Measurements from ENCODE around the gene PIGR. TPM values are rescaled to one million over a fixed set of nuclear protein-coding genes. Genes with fewer than 3 reads are reported as not detected.
"Not testable (repeated sequence)": the region's sequence is repeated elsewhere in the genome, so short reads cannot be mapped to it uniquely, and the experiment has no call there.

Gene PIGR
- total RNA-seq, 1 donor from 2014 or later, result 0.49 TPM

DNA sequence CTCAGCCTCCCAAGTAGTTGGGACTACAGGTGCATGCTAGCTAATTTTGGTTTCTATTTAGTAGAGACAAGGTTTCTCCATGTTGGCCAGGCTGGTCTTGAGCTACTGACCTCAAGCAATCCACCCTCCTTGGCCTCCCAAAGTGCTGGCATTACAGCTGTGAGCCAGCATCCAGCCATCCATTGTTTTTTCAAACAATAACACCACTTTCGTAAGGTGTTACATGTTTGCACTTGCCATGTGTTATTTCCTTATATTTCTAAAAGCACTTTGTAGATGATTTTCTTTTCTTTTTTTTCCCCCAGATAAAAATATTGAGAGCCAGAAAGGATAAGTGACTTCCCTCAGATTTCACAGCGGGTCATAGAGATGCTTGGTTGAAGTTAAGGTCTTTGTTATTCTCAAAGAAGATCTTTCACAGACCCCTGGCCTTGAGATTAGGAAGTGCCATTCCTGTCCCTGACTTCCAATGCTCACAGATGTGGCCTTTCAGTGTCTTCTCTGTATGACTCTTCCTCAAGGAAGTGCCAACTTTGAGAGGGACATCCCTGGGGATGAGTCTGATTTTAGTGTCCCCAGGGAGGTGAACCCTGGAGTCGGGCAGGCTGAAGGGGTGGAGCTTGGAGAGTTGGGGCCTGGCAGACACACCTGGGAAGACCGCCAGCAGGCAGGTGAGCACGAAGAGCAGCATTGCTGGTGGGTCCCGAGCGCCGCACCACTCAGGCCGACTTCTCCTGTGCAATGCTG, 6.3 kb downstream of the PIGR start:
- intact Hi-C loops (cut with DNase I), result no loop called here
- DNase-seq (ENCODE audit: low spot score) (no peak), ATAC-seq (no peak)

DNA sequence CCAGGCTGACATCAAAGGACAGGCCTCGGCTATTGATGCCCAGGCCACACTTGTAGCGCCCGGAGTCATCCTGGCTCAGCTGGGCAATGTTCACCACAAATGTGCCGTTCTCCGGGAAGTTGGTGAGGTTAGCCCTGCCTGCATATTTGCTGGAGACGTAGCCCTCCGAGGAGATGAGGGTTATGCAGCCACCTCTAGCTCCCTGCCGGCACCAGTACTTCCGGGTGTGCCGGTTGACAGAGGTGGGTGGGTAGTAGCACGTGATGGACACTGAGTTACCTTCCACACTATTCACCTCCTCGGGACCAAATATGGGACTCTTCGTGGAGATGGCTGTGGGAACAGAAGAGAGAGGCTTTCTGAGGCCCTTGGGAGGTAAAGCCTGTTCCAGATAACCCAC, 7.1 kb downstream of the PIGR start:
- intact Hi-C loops (cut with DNase I), result no loop called here
- ATAC-seq (no peak), DNase-seq (ENCODE audit: low spot score) (no peak)

DNA sequence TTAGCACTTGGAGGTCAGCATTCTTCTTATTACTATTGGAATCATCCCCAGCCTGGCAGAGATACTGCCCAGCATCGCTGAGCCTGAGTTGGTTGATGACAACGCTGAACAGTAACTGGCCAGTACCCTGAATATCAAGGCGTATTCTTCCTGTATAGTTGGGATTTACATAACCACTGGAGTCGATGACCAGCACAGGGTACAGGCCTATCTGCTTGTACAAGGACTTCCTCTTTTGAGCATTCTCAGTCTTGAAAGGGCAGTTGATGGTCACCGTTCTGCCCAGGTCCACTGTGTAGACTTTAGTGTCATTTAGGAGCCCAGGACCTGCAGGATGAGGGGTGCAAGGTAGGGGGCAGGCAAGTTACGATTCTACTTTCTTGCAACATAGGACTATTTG, 8.8 kb downstream of the PIGR start:
- peak; percentile 34 for ATAC-seq
- intact Hi-C loops (cut with DNase I), result no loop called here
- no peak for DNase-seq (ENCODE audit: low spot score)

DNA sequence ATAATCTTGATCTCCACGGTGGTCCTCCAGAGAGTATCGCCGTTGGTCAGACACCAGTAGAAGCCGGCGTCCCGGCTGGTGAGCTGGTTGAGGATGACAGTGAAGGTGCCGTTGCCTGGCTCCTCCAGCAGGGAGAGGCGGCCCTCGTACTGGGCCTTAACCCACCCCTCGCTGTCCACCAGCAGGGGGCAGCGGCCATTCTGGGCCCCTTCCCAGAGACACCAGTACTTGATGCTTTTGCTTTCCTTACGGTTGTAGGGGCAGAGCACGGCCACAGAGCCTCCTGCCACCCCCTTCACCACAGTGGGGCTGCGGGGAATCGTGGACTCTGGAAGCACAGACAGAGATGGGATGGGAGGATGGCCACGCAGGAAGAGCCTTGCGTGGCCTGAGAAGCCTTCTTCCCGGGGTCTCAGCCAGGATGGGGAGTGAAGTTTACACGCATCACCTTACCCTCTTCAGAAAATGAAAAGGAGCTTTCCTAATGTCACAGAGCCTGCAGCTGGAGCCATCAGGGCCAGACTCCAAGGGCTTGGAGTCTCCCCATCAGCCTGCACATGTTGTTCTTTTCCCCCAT, 10.7 kb downstream of the PIGR start:
- DNase-seq (ENCODE audit: low spot score), result no peak
- peak; percentile 53 for ATAC-seq
- intact Hi-C loops (cut with DNase I), result no loop called here

DNA sequence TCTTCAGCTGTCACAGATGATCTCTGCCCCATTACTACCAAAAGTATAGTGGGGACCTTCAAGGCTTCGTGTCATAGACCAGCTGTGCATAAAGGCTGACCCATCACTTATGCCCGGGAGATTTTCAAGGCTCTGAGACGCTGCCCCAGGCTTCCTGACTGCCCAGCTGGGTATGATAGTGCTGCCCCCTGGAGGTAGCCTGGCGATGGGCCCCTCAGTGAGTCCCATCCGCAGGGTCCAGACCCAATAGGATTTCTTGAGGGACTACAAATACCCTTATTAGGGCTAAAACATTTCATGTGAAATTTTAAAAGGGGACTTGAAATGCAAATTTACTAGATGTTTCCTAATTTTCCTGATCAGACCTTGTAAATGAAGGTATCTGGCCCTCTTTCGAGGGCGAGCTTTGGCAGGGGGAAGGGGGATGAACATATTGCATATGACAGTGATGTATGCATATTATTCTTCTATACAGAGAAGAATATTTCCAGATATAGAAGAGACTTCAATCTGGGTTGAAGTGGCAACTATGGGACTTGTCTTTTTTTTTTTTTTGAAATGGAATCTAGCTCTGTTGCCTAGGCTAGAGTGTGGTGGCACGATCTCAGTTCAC, 12.8 kb downstream of the PIGR start:
- DNase-seq (ENCODE audit: low spot score), result no peak
- ATAC-seq, result no peak
- intact Hi-C loops (cut with DNase I), result no loop called here

DNA sequence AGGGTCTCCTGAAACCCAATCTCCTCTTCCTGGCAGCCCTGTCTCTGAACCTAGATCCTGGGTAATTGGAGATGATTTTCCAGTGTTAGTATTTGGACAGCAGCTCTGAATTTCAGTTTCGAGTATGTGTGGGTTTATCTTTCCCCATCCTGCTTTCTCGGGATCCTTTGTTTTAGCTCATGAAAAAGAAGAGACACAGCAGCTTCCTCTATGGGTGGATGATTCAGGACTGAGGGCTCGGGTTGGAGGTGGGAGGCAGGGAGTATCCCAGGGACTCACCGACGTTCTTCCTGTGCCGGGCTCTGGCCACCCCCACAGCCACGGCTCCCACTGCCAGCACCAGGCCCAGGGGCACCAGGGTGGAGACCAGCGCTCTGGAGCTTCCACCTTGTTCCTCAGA, 14.1 kb downstream of the PIGR start:
- no peak for ATAC-seq
- no peak for DNase-seq (ENCODE audit: low spot score)
- intact Hi-C loops (cut with DNase I), result no loop called here

DNA sequence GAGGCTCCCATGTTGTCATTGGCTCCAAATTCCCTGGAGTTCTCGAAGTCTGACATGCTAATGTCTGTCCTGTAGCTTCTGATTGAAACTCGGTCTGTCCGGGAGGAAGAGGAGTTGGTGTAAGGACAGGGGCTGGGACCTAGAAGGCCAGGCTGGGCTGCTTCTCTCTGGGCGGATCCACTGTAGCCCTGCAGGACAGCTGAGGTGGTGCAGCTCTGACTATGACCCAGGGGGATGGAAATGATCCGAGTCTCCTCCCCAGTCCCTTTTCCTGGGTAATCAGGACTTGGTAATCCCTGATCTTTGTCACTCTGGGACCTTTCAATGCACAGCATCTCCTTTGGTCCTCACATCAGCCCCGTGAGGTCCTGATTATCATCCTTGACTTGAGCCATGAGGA, 14.6 kb downstream of the PIGR start:
- DNase-seq (ENCODE audit: low spot score) (no peak), ATAC-seq (no peak)
- intact Hi-C loops (cut with DNase I), result no loop called here

DNA sequence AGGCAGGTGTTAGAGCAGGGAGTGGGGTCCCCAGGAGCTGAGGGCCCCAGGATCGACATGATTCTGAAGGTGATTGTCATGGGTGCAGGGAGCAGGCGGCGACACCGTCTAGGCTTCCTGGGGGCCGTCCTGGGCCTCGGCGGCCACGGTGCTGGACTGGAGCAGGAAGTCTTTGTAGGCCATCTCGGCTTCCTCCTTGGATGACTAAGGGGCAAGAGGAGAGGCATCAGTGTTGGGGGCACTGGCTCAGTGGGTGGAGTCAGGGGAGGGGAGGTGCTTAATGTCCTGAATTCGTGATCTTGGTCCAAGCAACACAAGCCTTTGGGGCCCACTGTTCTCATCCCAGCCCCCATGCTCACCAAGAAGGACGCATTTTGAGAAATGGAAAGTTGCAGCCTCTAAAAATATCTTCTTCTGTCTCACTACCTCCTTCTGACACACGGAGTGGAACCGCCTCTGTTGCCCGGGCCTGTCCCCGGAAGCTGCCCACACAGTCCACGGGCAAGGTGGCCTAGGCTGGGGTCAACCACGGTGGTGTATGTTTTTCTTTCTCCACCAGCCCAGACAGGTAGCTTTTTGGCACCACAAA, 16.0 kb downstream of the PIGR start:
- ATAC-seq (peak; percentile 31), DNase-seq (ENCODE audit: low spot score) (no peak)
- intact Hi-C loops (cut with DNase I), result no loop called here

DNA sequence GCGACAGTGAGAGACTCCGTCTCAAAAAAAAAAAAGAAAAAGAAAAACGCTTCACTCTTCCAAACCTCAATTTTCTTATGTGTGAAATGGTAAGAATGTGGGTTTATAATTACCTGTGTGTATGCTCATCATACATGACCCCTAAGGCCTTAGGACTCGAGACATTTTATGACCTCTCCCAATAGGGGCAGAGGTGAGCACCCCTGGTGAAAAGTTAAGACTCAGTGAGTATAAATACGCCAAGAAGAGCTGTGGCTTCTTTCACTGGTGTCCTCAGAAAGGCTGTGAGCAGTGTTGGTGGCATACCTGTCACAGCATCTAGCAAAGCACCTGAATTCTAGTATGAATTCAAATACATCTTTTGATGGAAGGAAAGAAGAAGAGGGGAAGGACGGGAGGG, 16.7 kb downstream of the PIGR start:
- intact Hi-C loops (cut with DNase I), result no loop called here
- DNase-seq (ENCODE audit: low spot score), result no peak
- ATAC-seq, result no peak

DNA sequence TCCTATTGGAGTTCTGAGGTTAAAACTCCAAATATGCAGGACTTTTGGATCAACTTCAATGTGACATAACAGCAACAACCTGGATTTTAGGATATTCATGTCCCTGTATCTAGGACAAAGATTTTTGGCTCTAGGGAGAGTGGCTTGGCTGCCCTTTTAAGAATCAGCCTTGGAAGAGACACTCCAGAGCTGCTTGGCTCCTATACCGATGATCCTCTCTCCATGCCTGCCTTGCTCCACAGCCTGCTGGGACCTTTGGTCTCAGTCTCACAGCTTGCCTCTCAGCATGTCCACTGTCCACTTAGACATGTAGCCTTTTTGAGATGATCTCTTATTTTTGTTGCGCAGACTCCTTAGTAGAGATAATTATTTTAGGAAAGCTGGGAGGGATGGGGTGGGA, 20.0 kb downstream of the PIGR start:
- DNase-seq (ENCODE audit: low spot score), result no peak
- ATAC-seq, result no peak
- intact Hi-C loops (cut with DNase I), result no loop called here

DNA sequence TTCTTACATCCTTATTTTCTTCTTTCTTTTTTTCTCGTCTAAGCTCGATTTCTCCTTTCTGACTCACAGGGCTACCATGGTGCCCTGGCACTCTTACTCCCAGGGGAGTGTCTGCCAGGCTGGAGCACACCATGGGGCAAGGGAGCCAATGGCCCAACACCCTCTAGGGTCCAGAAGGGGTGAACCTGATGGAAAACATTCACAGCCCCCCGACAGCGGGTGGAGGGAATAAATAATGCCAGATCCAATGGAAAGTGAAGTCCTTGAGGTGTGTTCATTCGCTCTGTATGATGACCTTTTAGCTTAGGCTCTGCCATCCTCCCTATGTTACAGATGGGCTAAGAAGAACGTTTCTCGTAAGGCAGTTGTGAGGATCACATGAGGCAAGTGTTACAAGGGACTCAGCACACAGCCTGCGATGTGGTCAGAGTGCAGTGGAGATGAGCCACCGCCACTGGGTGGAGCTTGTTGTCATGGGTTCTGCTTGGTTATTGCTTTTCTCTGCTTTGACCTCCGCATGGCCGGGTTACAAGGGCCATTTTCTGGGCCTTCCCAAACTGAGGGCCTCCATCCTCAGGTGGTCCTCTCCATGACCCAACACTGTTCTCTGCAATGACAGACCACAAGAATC, 21.0 kb downstream of the PIGR start:
- ATAC-seq (no peak), DNase-seq (ENCODE audit: low spot score) (no peak)
- intact Hi-C loops (cut with DNase I), result no loop called here

DNA sequence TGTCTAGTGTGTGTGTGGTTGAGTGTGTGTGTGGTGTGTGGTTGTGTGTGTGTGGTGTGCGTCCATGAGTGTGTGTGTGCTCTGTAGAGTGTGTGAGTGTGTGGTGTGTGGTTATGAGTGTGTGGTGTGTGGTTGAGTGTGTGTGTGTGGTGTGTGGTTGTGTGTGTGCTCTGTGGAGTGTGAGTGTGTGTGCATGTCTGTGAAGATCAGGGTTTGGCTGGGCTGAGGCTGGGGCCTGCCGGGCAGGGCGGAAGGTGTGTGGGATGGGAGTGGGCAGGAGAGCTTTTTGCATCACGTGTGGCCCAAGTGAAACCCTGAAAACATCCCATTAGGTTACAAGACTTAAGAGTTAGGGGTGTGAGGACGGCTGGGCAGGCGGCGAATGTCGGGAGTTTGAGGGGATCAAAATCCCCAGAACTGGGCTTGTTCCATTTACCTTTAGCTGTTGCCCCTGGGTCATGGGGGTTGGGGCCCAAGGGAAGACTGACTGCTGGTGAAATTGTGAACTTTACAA, 21.6 kb downstream of the PIGR start:
- intact Hi-C loops (cut with DNase I), result no loop called here
- ATAC-seq, result no peak
- DNase-seq (ENCODE audit: low spot score), result no peak

DNA sequence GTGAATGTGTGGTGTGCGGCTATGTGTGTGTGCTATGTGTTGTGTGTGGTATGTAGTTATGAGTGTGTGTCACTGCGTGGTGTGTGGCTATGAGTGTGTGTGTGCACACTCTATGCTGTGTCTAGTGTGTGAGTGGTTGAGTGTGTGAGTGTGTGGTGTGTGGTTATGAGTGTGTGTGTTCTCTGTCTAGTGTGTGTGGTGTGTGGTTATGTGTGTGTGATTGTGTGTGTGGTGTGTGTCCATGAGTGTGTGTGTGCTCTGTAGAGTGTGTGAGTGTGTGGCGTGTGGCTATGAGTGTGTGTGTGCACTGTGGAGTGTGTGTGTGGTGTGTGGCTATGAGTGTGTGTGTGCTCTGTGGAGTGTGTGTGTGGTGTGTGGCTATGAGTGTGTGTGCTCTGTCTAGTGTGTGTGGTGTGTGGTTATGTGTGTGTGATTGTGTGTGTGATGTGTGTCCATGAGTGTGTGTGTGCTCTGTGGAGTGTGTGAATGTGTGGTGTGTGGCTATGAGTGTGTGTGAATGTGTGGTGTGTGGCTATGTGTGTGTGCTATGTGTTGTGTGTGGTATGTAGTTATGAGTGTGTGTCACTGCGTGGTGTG, 22.2 kb downstream of the PIGR start:
- intact Hi-C loops (cut with DNase I); DNase-seq (ENCODE audit: low spot score): not testable (repeated sequence)
- ATAC-seq, result peak; percentile 43

DNA sequence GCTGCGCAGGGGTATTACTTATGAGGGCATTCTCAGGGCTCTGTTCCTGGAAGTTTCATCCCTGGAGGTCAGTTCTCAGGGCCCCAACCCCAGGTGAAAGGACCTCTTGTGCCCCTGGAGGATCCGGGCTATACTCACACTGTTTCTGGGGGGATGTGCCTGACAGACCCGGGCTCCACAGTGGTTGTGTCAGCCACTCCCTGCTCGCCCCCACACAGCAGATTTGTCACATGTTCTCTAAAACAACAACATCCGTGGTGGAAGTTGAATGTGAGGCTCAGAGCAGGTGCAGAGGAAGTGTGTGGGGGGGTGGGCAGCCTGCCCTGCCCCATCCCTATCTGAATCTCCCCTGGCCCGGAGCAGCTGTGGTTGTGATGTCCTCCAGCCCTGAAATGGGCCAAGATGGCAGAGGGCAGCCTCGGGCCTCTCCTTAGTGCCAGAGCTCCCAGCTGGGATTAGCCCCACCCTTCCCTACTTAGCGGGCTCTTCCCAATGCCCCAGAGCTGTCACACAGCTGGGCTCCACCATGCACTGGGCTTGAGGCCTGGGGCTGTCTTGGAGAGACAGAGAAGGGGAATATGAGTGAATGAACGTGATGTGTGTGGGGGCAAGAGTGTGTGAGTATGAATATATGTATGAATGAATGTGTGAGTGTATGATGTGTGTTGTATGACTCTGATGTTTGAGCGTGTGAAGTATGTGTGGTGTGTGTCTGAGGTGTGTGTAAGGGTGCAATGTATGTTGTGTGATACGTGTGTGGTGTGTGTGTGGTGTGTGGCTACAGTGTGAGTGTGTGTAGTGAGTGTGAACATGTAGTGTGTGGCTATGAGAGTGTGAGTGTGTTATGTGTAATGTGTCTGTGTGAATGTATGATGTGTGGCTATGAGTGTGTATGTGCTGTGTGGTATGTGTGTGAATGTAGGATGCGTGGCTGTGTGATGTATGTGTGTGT, 23.0 kb downstream of the PIGR start:
- DNase-seq (ENCODE audit: low spot score), result no peak
- peak; percentile 65 for ATAC-seq
- intact Hi-C loops (cut with DNase I), result no loop called here

DNA sequence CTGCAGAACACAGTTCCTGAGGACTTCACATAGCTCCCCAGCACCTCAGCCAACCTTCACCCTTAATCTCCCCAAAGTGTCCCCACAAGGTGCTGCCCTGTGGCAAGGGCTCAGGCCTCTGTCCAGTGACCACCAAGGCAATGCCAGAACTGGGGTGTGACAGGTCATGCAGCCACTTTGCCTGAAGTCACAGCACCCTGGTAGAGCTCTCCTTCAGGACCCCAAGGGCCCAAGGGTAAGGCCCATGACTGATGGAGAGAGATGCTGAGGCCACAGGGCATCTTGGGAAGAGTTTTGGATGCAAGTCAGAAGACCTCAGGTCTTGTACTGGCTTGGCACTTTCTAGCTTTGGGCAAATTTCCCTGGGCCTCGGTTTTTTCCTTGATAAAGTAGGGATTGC, 23.7 kb downstream of the PIGR start:
- no peak for ATAC-seq
- intact Hi-C loops (cut with DNase I), result no loop called here
- DNase-seq (ENCODE audit: low spot score), result no peak

DNA sequence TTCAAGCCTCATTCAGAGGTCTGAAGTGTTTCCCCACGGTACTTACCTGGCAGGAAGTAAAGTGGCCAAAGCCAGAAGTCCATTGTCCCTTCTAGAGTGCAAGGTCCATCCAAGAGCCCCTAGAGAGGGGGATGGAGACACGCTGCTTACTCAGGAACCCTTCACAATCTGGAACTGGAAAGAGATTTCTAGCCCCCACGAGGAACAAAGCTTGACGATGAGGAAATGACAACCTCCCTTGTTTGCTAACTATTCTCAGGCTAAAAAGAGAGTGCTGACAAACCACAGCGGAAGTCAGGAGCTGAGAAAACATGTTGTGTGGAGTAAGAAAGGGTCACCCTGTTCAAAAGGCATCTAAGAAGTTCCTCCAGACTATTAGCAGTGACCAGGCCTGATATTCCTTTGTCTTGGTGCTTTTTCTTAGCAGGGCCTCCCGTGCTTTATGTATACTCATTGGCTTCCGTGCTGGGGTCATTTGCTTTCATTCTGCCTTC, 24.4 kb downstream of the PIGR start, which contains the start of gene FCMR:
FCMR (minus strand) TSS at position 170 of the 494 bp plus-strand sequence; CDS start at position 83, 87 bp downstream.
- intact Hi-C loops (cut with DNase I), result no loop called here
- DNase-seq (ENCODE audit: low spot score) (no peak), ATAC-seq (peak; percentile 55)

DNA sequence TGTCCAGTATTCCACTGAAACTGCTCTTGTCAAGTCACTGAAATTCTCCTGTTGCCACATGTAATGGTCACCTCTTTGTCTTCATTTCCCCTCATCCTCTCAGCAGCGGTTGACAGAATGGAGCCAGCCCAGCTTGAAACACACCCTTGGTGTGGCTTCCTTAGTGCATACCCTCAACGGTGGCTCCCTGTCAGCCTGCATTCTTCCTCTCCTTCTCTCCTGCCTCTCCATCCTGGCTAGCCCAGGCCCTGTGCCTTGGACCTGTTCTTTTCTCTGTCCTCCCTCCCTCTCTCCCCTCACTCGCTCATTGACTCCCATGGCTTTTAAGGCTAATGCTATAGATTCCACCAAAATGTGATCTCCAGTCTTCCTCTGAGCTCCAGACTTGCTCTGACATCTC, 28.2 kb downstream of the PIGR start:
- ATAC-seq (no peak), DNase-seq (ENCODE audit: low spot score) (no peak)
- intact Hi-C loops (cut with DNase I), result loop anchor here (5.0 to 10.0 kb wide), 2 partner anchors 183 to 301 kb away; no protein-coding TSS in a partner anchor

All from sciatic nerve (tissue), 2 donors.